Progenitor cell of endocrine pancreas (in vitro differentiated cells): ENCODE results near the gene TAPBPL. TPM values are rescaled to one million over a fixed set of nuclear protein-coding genes. Genes with fewer than 3 reads are reported as not detected.

Experiments used
- DNase-seq: peaks from one replicate; pipeline ENCODE4 v3.0.0; 2021; ENCODE audit warnings: low spot score; ENCODE audit not compliant: unreplicated experiment
- H3K27ac Mint-ChIP-seq: 2 replicates; pipeline ENCODE4 v1.8.0; 2021; ENCODE audit warnings: mild to moderate bottlenecking, moderate library complexity, mixed read lengths
- H3K27me3 Mint-ChIP-seq: 2 replicates; pipeline ENCODE4 v1.8.0; 2021; ENCODE audit warnings: mixed read lengths
- H3K36me3 Mint-ChIP-seq: 2 replicates; pipeline ENCODE4 v1.8.0; 2022; ENCODE audit warnings: mixed read lengths; ENCODE audit not compliant: insufficient read depth
- H3K4me1 Mint-ChIP-seq: 2 replicates; pipeline ENCODE4 v1.8.0; 2021; ENCODE audit warnings: low read depth, mixed read lengths
- H3K4me3 Mint-ChIP-seq: 2 replicates; pipeline ENCODE4 v1.8.0; 2021; ENCODE audit warnings: low read depth, mild to moderate bottlenecking, moderate library complexity, mixed read lengths
- H3K9me3 Mint-ChIP-seq: 2 replicates; pipeline ENCODE4 v1.8.0; 2021; ENCODE audit warnings: low read depth, mixed read lengths
- total RNA-seq: library from RNA; stranded (reverse); gene quantifications from 2 replicates; pipeline ENCODE4 v1.2.1, GENCODE V29; 2021
- TF ChIP-seq, protein P1 (sequence below): fragments of 200-600 bp; sonication (generic); IDR thresholded peaks from one replicate; pipeline ENCODE4 v1.5.0; 2021; ENCODE audit warnings: antibody characterized with exemption, mild to moderate bottlenecking; ENCODE audit not compliant: unreplicated experiment

The TAPBPL gene
- total RNA-seq, 1 donor from 2014 or later, result 2.4 TPM

DNA sequence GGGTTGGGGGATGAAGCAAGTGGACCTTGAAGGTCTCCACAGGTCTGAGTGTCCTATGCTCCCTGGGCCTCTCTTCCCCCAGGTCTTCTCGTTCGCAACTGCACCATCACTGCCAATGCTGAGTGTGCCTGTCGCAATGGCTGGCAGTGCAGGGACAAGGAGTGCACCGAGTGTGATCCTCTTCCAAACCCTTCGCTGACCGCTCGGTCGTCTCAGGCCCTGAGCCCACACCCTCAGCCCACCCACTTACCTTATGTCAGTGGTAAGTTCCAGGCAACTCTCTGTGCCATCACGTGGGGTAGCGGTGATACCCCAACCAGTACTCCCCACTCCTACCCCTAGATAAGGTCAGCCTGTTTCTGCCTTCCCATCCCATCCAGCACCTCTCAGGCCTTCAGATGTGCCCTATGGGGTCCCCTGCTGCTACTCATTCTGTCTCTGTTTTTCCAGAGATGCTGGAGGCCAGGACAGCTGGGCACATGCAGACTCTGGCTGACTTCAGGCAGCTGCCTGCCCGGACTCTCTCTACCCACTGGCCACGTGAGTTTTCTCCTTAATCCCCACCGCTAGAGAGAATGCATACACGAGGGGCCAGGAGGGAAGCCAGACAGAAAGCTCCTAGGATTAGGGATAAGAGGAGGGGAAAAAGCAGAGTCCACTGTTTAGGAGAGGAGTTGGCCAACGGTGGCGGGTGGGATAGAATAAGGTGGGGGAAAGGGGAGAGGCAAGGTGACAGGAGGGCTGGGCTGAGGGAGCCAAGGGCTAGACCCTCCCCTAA, 1.6 kb upstream of the TAPBPL start:
- H3K9me3 Mint-ChIP-seq, result no peaks in the 10 kb centered on the region
- no peak overlapping the region for H3K27ac Mint-ChIP-seq
- DNase-seq, result no peak
- H3K27me3 Mint-ChIP-seq, result no peaks in the 10 kb centered on the region
- TF ChIP-seq, protein P1, sequence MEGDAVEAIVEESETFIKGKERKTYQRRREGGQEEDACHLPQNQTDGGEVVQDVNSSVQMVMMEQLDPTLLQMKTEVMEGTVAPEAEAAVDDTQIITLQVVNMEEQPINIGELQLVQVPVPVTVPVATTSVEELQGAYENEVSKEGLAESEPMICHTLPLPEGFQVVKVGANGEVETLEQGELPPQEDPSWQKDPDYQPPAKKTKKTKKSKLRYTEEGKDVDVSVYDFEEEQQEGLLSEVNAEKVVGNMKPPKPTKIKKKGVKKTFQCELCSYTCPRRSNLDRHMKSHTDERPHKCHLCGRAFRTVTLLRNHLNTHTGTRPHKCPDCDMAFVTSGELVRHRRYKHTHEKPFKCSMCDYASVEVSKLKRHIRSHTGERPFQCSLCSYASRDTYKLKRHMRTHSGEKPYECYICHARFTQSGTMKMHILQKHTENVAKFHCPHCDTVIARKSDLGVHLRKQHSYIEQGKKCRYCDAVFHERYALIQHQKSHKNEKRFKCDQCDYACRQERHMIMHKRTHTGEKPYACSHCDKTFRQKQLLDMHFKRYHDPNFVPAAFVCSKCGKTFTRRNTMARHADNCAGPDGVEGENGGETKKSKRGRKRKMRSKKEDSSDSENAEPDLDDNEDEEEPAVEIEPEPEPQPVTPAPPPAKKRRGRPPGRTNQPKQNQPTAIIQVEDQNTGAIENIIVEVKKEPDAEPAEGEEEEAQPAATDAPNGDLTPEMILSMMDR, result no peak
- H3K4me1 Mint-ChIP-seq, result peaks cover 24% of the 10 kb centered on the region
- H3K36me3 Mint-ChIP-seq, result peaks cover 3% of the 10 kb centered on the region
- H3K4me3 Mint-ChIP-seq, result peak overlapping the region; percentile 79

DNA sequence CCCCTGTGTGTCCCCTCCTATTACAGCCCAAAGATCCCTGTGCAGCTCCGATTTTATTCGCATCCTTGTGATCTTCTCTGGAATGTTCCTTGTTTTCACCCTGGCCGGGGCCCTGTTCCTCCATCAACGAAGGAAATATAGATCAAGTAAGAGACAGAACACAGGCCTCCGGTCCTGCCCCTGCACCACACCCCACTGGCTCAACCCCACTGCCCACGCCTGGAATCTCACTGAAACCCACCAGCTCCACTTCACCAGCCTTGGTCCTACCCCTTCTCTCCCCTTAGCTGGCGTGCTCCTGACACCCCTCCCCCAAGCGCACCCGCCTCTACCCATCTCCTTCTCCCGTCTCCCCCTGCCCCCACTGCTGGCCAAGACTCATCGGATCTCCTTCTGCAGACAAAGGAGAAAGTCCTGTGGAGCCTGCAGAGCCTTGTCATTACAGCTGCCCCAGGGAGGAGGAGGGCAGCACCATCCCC, 934 bp upstream of the TAPBPL start:
- no peaks in the 10 kb centered on the region for H3K27me3 Mint-ChIP-seq
- no peak for DNase-seq
- H3K4me1 Mint-ChIP-seq, result peaks cover 24% of the 10 kb centered on the region
- H3K27ac Mint-ChIP-seq, result peak overlapping the region; percentile 89
- H3K4me3 Mint-ChIP-seq, result peak overlapping the region; percentile 79
- TF ChIP-seq, protein P1, result no peak
- H3K9me3 Mint-ChIP-seq, result no peaks in the 10 kb centered on the region
- H3K36me3 Mint-ChIP-seq, result peaks cover 3% of the 10 kb centered on the region

DNA sequence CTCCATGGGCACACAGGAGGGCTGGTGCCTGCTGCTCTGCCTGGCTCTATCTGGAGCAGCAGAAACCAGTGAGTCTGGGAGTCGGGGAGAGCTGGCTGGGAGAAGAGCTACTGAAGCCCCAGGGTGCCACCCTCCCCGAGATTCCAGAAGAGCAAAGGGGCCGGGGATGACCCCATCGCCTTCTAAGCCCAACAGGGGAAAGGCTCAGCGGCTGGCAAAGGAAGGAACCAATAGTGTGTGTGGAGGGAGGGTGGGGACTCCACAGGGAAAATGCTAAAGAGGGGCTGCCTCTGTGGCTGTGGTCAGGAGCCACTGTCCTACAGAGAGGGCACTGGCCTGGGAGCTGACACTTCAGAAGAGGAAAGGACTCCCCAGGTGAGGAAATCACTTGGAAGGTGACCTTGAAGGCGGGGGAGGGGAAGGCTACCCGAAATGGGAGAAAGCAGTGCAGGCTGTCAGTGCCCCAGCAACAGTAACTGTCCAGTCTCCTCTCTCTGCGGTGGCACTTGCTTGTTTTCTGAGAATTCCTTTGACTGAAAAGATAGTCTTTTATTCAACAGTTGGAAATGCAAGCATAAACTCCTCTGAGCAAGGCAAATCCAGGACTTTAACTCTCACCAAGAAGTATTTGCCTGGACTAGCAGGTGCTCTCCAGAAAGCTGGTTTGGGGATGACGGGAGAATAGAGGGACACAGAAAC, 552 bp downstream of the TAPBPL start:
- peak overlapping the region; percentile 89 for H3K27ac Mint-ChIP-seq
- no peak for DNase-seq
- H3K36me3 Mint-ChIP-seq, result peaks cover 3% of the 10 kb centered on the region
- no peaks in the 10 kb centered on the region for H3K9me3 Mint-ChIP-seq
- TF ChIP-seq, protein P1, result no peak
- H3K4me3 Mint-ChIP-seq, result peak overlapping the region; percentile 79
- peaks cover 24% of the 10 kb centered on the region for H3K4me1 Mint-ChIP-seq
- H3K27me3 Mint-ChIP-seq, result no peaks in the 10 kb centered on the region

DNA sequence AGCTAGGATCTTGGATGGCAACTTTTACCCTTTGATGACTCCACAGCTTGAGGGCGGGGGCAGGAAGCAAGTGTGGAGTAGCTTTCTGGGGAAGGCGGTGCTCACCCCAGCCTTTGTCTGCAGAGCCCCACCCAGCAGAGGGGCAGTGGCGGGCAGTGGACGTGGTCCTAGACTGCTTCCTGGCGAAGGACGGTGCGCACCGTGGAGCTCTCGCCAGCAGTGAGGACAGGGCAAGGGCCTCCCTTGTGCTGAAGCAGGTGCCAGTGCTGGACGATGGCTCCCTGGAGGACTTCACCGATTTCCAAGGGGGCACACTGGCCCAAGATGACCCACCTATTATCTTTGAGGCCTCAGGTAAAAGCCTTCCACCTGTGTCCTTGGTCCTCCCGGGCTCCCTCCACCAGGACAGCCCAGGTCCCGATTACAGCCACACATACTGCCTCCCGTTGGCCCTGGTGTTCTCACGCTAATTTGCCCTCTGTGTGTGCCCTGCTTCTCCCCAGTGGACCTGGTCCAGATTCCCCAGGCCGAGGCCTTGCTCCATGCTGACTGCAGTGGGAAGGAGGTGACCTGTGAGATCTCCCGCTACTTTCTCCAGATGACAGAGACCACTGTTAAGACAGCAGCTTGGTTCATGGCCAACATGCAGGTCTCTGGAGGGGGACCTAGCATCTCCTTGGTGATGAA, 1.2 kb downstream of the TAPBPL start:
- no peak for DNase-seq
- H3K4me3 Mint-ChIP-seq, result no peak overlapping the region

More for the DNA sequence above, 1.2 kb downstream of the TAPBPL start:
- Mint-ChIP-seq H3K4me1 (peaks cover 24% of the 10 kb centered on the region), H3K27ac (peak overlapping the region; percentile 89), H3K9me3 (no peaks in the 10 kb centered on the region), H3K27me3 (no peaks in the 10 kb centered on the region), H3K36me3 (no peaks in the 10 kb centered on the region)
- TF ChIP-seq, protein P1, result no peak
